ENCODE data around the gene PRR19.

GRCh38 chr19:42279155-42279901 lies 22.6 kb upstream of the PRR19 start:
- TF ChIP-seq POLR2A (IDR thresholded peaks at IDR 0.05) (no peak), CTCF (IDR thresholded peaks at IDR 0.05) (no peak)

Data from suprapubic skin (tissue), 3 donors.